H9 (cell line): ENCODE results near the gene PRMT5. TPM values are rescaled to one million over a fixed set of nuclear protein-coding genes. Genes with fewer than 3 reads are reported as not detected.

Source experiments
- DNase-seq: peaks from one replicate; pipeline ENCODE4 v3.0.0-alpha.2; 2017
- H2AFZ ChIP-seq: one replicate; pipeline ENCODE4 v1.6.1; 2013; ENCODE audit warnings: mild to moderate bottlenecking, low read length, control low read depth, moderate library complexity
- H2AK5ac ChIP-seq: 2 replicates; pipeline ENCODE4 v1.6.1; 2013; ENCODE audit warnings: low read length, control low read depth, mixed read lengths; ENCODE audit not compliant: insufficient read length
- H2BK120ac ChIP-seq: one replicate; pipeline ENCODE4 v1.6.1; 2013; ENCODE audit warnings: low read depth, mild to moderate bottlenecking, low read length, control low read depth, inconsistent platforms; ENCODE audit not compliant: poor library complexity, severe bottlenecking
- H2BK12ac ChIP-seq: 2 replicates; pipeline ENCODE4 v1.6.1; 2013; ENCODE audit warnings: low read length, control low read depth, mixed read lengths, low read depth; ENCODE audit not compliant: insufficient read length
- H2BK15ac ChIP-seq: 2 replicates; pipeline ENCODE4 v1.6.1; 2013; ENCODE audit warnings: low read depth, low read length, control low read depth
- H2BK20ac ChIP-seq: one replicate; pipeline ENCODE4 v1.6.1; 2013; ENCODE audit warnings: low read depth, mild to moderate bottlenecking, low read length, control low read depth, inconsistent platforms; ENCODE audit not compliant: poor library complexity, severe bottlenecking
- H2BK5ac ChIP-seq: 2 replicates; pipeline ENCODE4 v1.6.1; 2013; ENCODE audit warnings: low read length, control low read depth, mixed read lengths; ENCODE audit not compliant: insufficient read length
- H3K14ac ChIP-seq: 2 replicates; pipeline ENCODE4 v1.6.1; 2013; ENCODE audit warnings: low read length, control low read depth; ENCODE audit not compliant: insufficient read depth
- H3K18ac ChIP-seq: 2 replicates; pipeline ENCODE4 v1.6.1; 2013; ENCODE audit warnings: low read depth, mild to moderate bottlenecking, mixed read lengths, low read length, control low read depth; ENCODE audit not compliant: insufficient read length
- H3K23ac ChIP-seq: 2 replicates; pipeline ENCODE4 v1.6.1; 2013; ENCODE audit warnings: low read length, control low read depth, mixed read lengths, low read depth; ENCODE audit not compliant: insufficient read length
- H3K23me2 ChIP-seq: 2 replicates; pipeline ENCODE4 v1.6.1; 2013; ENCODE audit warnings: low read depth, mild to moderate bottlenecking, mixed read lengths, low read length, control low read depth; ENCODE audit not compliant: insufficient read length, poor library complexity, severe bottlenecking
- H3K27ac ChIP-seq: 2 replicates; pipeline ENCODE4 v1.5.1; 2013; ENCODE audit warnings: low read length, control low read depth, mixed read lengths, low read depth; ENCODE audit not compliant: insufficient read length
- H3K27me3 ChIP-seq: 2 replicates; pipeline ENCODE4 v1.6.1; 2013; ENCODE audit warnings: low read length, control low read depth, inconsistent platforms; ENCODE audit not compliant: insufficient read depth
- H3K4ac ChIP-seq: 2 replicates; pipeline ENCODE4 v1.6.1; 2013; ENCODE audit warnings: low read depth, mild to moderate bottlenecking, control low read depth, inconsistent platforms, low read length, moderate library complexity
- H3K4me1 ChIP-seq: 2 replicates; pipeline ENCODE4 v1.6.1; 2013; ENCODE audit warnings: low read length, control low read depth, inconsistent platforms; ENCODE audit not compliant: insufficient read depth
- H3K4me2 ChIP-seq: 2 replicates; pipeline ENCODE4 v1.6.1; 2013; ENCODE audit warnings: low read length, control low read depth, mixed read lengths; ENCODE audit not compliant: insufficient read length, insufficient read depth
- H3K56ac ChIP-seq: 2 replicates; pipeline ENCODE4 v1.6.1; 2013; ENCODE audit warnings: low read depth, mild to moderate bottlenecking, mixed read lengths, low read length, control low read depth; ENCODE audit not compliant: insufficient read length
- H3K79me1 ChIP-seq: 2 replicates; pipeline ENCODE4 v1.6.1; 2013; ENCODE audit warnings: low read depth, mild to moderate bottlenecking, moderate library complexity, low read length, control low read depth, inconsistent platforms; ENCODE audit not compliant: insufficient read depth, poor library complexity, severe bottlenecking
- H3K79me2 ChIP-seq: 2 replicates; pipeline ENCODE4 v1.6.1; 2013; ENCODE audit warnings: low read length, control low read depth, inconsistent platforms; ENCODE audit not compliant: insufficient read depth
- H3K9ac ChIP-seq: 2 replicates; pipeline ENCODE4 v1.6.1; 2013; ENCODE audit warnings: low read length, control low read depth, mixed read lengths; ENCODE audit not compliant: insufficient read length; ENCODE audit errors: extremely low read depth
- H3K9me3 ChIP-seq: one replicate; pipeline ENCODE4 v1.6.1; 2013; ENCODE audit warnings: low read depth, low read length, inconsistent platforms; ENCODE audit not compliant: control insufficient read depth
- H3T11ph ChIP-seq: one replicate; pipeline ENCODE4 v1.6.1; 2013; ENCODE audit warnings: mild to moderate bottlenecking, low read length, control low read depth, inconsistent platforms
- H4K20me1 ChIP-seq: one replicate; pipeline ENCODE4 v1.6.1; 2013; ENCODE audit not compliant: control insufficient read depth, insufficient read length, insufficient read depth
- H4K5ac ChIP-seq: 2 replicates; pipeline ENCODE4 v1.6.1; 2013; ENCODE audit warnings: low read depth, mild to moderate bottlenecking, mixed read lengths, low read length, control low read depth; ENCODE audit not compliant: insufficient read length
- H4K8ac ChIP-seq: replicated peaks from 2 replicates; pipeline ENCODE4 v1.6.1; 2013; ENCODE audit warnings: low read length, control low read depth, mixed read lengths, low read depth; ENCODE audit not compliant: insufficient read length
- H4K91ac ChIP-seq: 2 replicates; pipeline ENCODE4 v1.6.1; 2013; ENCODE audit warnings: low read depth, mild to moderate bottlenecking, moderate library complexity, mixed read lengths, low read length, control low read depth; ENCODE audit not compliant: insufficient read length
- H3K27ac Mint-ChIP-seq, 3 experiments: 2 replicates in 2 of 3; 3 replicates in 1 of 3; pipeline ENCODE4 v1.8.0; 2020 to 2021; ENCODE audit warnings: mixed read lengths in 3 of 3, mild to moderate bottlenecking in 1 of 3, moderate library complexity in 1 of 3
- H3K27me3 Mint-ChIP-seq: 2 replicates; pipeline ENCODE4 v1.8.0; 2021; ENCODE audit warnings: low read depth, mild to moderate bottlenecking, moderate library complexity, mixed read lengths
- H3K36me3 Mint-ChIP-seq, 3 experiments: 2 replicates in 2 of 3; 3 replicates in 1 of 3; pipeline ENCODE4 v1.8.0; 2020 to 2021; ENCODE audit warnings: low read depth in 3 of 3, mixed read lengths in 3 of 3; ENCODE audit not compliant: insufficient read depth in 1 of 3
- H3K4me1 Mint-ChIP-seq, 2 experiments: 2 replicates each; pipeline ENCODE4 v1.8.0; 2020; ENCODE audit warnings: mixed read lengths in 2 of 2
- H3K4me3 Mint-ChIP-seq, 2 experiments: 2 replicates in 1 of 2; 3 replicates in 1 of 2; pipeline ENCODE4 v1.8.0; 2020 to 2021; ENCODE audit warnings: mild to moderate bottlenecking in 2 of 2, mixed read lengths in 2 of 2, moderate library complexity in 1 of 2
- H3K9me3 Mint-ChIP-seq, 2 experiments: 2 replicates in 1 of 2; 3 replicates in 1 of 2; pipeline ENCODE4 v1.8.0; 2020; ENCODE audit warnings: mild to moderate bottlenecking in 2 of 2, mixed read lengths in 2 of 2, moderate library complexity in 1 of 2
- CTCF ChIP-seq: fragments of 200-600 bp; sonication (generic); conservative IDR thresholded peaks from 3 replicates; pipeline ENCODE4 v1.8.0; 2021; ENCODE audit warnings: antibody characterized with exemption, mild to moderate bottlenecking
- WGBS: extraction: QIAGEN DNeasy Blood & Tissue Kit; methylation state at CpG from one replicate; pipeline ENCODE4 v1.1.7; 2013; ENCODE audit warnings: missing lambda C conversion rate, low lambda C conversion rate, mixed read lengths; ENCODE audit not compliant: insufficient read length; ENCODE audit errors: extremely low coverage; 5-methylcytosine and 5-hydroxymethylcytosine counted together
- total RNA-seq: library from RNA; stranded (reverse); gene quantifications from 2 replicates; pipeline ENCODE4 v1.2.1, GENCODE V29; 2021

The PRMT5 gene
- total RNA-seq, 1 experiment from 2014 or later: 141 TPM

- H3K27me3 Mint-ChIP-seq: no peaks in the 10 kb centered on the region; the same call in 1 of the 2 replicates
- H3K9me3 ChIP-seq: no peaks in the 10 kb centered on the region
- H2BK20ac ChIP-seq: no peak overlapping the region
- 0 out of 2 replicates have a peak, but pooled peaks cover 2% of the 10 kb centered on the region for H3K79me2 ChIP-seq
- no peak overlapping the region for H3K23ac ChIP-seq
- H3K36me3 Mint-ChIP-seq: peaks cover 19 to 62% (median 59%) of the 10 kb centered on the region in 3 experiments; a peak in 6 of 7 replicates
- H3K18ac ChIP-seq: peak overlapping the region; percentile 45
- no peaks in the 10 kb centered on the region for H3K79me1 ChIP-seq
- peaks cover 17% of the 10 kb centered on the region for H3K23me2 ChIP-seq
- no peak overlapping the region for H4K8ac ChIP-seq
- peak overlapping the region; percentile 96 to 100 (median 98); a peak in 6 of 7 replicates for H3K27ac Mint-ChIP-seq
- peaks cover 3% of the 10 kb centered on the region for H4K20me1 ChIP-seq
- H3K14ac ChIP-seq: no peak overlapping the region
- H3K4me2 ChIP-seq: peak overlapping the region; percentile 28
- no CpG with 5 or more reads among the region's 3 CpGs for WGBS
- H3K56ac ChIP-seq: no peak overlapping the region
- peak overlapping the region; percentile 51 to 70 for H3K4me3 Mint-ChIP-seq
- no peak for DNase-seq
- no peak overlapping the region for H2AFZ ChIP-seq
- no peak overlapping the region for H3K9ac ChIP-seq
- peak overlapping the region; percentile 77 for H3K27ac ChIP-seq
- H3K4me1 ChIP-seq: peaks cover 20% of the 10 kb centered on the region
- no peak overlapping the region for H3T11ph ChIP-seq
- TF ChIP-seq CTCF: no peak
- H4K5ac ChIP-seq: no peak overlapping the region
- peak overlapping the region; percentile 56 for H4K91ac ChIP-seq
- H3K27me3 ChIP-seq: no peaks in the 10 kb centered on the region
- H2BK120ac ChIP-seq: no peak overlapping the region
- H2BK15ac ChIP-seq: no peak overlapping the region
- no peaks in the 10 kb centered on the region for H3K9me3 Mint-ChIP-seq
- no peak overlapping the region for H2AK5ac ChIP-seq
- H2BK5ac ChIP-seq: no peak overlapping the region
- peak overlapping the region; percentile 10; the same call in 1 of the 2 replicates for H3K4ac ChIP-seq
- H2BK12ac ChIP-seq: no peak overlapping the region
- H3K4me1 Mint-ChIP-seq: peaks cover 45 to 55% of the 10 kb centered on the region in 2 experiments
Measured at GRCh38 chr14:22978487-22978837, 49.3 kb upstream of the PRMT5 start.
